GM21360 (cell line): Measurements from ENCODE around the gene ZNF112.

Source experiments
- ATAC-seq: cut with Tn5 transposase; IDR thresholded peaks from one replicate; pipeline ENCODE4 v1.9.1; 2021; ENCODE audit warnings: mild to moderate bottlenecking, moderate library complexity; ENCODE audit not compliant: unreplicated experiment

Gene ZNF112

DNA sequence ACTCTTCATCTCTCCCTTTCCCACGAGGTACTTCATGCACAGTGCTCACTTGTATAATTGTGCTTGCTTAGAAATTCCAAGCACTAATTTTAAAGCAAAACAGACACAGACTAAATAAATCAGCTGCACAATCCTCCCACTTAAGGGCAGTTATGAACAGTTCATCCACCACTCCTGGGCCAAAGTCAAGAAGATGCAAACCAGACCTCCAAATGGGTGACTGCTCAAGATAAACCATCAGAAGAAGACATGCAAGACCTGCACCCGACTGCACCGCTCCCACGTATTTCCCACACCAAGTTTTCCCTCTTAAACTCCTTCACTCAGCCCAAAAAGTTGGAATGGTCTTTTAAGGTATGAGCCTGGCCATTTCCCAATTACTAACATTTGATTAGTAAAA is 71.5 kb downstream of the ZNF112 start:
- ATAC-seq: no peak

DNA sequence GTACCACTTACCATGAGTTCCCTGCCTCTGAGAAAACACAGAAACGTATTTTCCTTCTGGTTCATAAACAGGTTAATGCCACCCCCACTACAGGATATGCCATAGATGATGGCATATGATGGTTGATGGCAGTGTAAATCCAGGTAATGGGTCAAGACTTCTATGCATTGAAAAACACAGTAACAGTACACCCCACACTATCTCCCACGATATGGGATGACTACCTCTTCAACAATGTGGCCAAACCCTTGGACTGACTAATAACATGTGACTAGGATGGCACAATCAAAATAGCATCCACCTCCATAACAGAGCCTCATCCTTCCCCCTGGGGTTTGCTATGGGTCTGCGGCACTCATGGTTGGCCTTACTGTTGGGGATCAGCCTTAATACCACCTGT is 73.6 kb downstream of the ZNF112 start:
- ATAC-seq: no peak

DNA sequence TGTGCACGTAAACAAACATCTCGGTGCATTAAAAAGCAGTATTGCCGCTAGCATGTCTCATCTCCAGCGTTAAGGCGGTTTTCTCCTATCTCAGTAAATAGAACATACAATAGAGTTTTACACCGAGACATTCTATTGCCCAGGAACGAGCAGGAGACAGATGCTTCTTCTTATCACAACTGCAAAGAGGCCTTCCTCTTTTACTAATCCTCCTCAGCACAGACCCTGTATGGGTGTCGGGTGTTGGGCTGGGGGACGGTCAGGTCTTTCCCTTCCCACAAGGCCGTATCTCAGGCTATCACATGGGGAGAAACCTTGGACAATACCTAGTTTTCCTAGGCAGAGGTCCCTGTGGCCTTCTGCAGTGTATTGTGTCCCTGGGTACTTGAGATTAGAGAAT is 75.6 kb downstream of the ZNF112 start:
- ATAC-seq: no peak

DNA sequence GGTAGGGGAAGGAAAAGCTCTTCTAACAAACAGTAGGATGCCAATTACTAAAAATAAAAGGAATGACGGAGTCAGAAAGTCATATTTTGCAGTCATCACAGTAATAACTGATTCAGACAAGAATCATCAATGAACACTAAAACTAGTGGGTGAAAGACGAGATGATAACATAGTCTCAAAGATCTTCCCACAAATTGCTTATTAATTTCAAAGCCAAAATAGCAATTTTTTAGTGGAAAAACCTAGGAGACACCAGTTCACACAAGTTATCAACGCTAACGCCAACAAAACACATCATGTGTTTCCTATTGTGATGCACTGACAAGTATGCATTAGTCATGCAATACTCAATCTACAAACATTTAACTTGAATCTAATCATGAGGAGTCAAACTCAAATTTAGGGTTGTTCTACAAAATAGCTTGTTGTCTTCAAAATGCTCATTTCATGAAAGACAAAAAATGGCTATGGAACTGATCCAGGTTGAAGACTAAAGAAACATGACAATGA is 78.2 kb downstream of the ZNF112 start:
- ATAC-seq: no peak

DNA sequence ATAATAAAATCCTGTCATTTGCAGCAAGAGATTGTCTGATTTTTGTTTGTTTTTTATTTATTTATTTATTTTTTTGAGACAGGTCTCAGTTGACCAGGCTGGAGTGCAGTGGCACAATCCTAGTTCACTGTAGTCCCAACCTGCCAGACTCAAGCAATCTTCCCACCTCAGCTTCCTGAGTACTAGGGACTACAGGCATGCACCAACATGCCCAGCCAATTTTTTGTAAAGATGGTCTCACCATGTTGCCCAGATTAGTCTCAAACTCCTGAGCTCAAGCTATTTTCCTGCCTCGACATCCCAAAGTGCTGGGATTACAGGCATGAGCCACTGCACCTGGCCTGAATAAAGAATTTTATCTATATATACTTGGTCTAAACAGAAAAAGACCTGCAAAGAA is 79.1 kb downstream of the ZNF112 start:
- ATAC-seq: no peak
